ENCODE data around the gene SEZ6L.

SEZ6L gene

DNA sequence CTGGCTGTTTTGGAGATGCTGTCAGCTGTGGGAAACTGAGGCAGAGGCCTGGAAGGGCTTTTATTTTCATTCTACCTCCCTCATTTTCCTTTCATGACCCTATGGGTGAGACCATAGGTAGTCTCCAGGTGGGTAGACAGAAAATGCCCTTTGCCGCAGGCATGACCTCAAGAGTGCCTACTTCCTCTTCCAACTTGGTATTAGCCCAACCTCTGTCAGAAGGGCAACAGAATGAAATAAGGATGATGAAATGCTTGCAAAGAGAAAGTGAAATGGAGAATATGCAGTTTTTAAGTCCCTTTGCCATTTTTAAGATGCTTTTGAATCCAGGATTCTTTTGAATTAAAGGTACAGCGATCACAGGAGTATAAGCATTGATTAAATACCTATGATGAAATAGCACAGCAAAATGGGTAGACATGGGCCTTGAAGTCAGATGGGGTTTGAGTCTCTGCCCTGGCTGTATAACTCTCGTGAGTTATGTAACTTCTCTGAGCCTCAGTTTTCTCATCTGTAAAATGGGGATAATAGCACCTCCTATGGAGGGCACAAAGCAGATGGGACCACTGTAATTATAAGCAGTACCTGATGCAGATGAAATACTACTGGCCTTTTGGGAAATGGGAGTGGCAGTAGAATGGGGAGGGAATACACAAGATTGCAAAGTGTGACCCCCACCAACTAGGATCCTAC, 263.5 kb downstream of the SEZ6L start:
- DNase-seq: no peak
